Omental fat pad (tissue), 4 donors: ENCODE data around the gene CACNA1D. TPM values are rescaled to one million over a fixed set of nuclear protein-coding genes. Genes with fewer than 3 reads are reported as not detected.
A peak's percentile ranks its signal among the peaks of the same experiment; 100 is the strongest.

Source experiments
- ATAC-seq: fragments of 150-250 bp; one replicate; pipeline ENCODE4 v1.9.1; 2016; ENCODE audit warnings: mild to moderate bottlenecking, moderate library complexity; ENCODE audit not compliant: low FRiP score
- DNase-seq: peaks from one replicate; pipeline ENCODE4 v3.0.0-alpha.2; 2019; ENCODE audit warnings: low spot score
- total RNA-seq, 4 donors: library from RNA; depleted of rRNA; stranded (reverse); fragments of >200 nt; gene quantifications; one replicate each; pipeline ENCODE4 v1.1.0, GENCODE V29; 2016
- TF ChIP-seq, protein P1 (sequence below), 3 donors: fragments of 450-650 bp; IDR thresholded peaks; one replicate each; pipeline ENCODE4 v1.5.1; 2016 to 2017; ENCODE audit warnings: antibody characterized with exemption in 3 of 3, mild to moderate bottlenecking in 3 of 3, moderate library complexity in 2 of 3

Gene CACNA1D
- total RNA-seq, 4 donors from 2014 or later, result 0.24 to 1.8 (median 0.74) TPM

DNA sequence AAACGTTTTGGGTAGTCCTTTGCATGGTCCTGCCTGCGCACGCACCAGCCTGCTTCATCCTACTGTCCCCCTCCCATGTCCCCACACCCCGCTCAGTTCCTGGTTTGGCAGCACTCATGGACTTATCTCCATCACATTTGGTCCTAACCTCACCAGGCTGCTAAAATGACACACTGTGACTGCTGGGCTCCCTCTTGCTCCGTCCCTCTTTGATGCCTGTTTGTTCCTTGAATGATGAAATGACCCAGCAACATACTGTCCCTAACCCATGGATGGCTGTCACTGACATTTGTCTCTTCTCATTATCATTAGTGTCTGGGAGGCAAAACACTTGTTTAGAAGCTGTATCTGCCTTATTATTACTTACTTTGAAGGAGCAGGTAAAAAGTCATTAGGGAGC lies 271.3 kb downstream of the CACNA1D start:
- DNase-seq, result no peak
- TF ChIP-seq, protein P1, sequence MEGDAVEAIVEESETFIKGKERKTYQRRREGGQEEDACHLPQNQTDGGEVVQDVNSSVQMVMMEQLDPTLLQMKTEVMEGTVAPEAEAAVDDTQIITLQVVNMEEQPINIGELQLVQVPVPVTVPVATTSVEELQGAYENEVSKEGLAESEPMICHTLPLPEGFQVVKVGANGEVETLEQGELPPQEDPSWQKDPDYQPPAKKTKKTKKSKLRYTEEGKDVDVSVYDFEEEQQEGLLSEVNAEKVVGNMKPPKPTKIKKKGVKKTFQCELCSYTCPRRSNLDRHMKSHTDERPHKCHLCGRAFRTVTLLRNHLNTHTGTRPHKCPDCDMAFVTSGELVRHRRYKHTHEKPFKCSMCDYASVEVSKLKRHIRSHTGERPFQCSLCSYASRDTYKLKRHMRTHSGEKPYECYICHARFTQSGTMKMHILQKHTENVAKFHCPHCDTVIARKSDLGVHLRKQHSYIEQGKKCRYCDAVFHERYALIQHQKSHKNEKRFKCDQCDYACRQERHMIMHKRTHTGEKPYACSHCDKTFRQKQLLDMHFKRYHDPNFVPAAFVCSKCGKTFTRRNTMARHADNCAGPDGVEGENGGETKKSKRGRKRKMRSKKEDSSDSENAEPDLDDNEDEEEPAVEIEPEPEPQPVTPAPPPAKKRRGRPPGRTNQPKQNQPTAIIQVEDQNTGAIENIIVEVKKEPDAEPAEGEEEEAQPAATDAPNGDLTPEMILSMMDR (IDR thresholded peaks at IDR 0.05), result no peak
- no peak for ATAC-seq

DNA sequence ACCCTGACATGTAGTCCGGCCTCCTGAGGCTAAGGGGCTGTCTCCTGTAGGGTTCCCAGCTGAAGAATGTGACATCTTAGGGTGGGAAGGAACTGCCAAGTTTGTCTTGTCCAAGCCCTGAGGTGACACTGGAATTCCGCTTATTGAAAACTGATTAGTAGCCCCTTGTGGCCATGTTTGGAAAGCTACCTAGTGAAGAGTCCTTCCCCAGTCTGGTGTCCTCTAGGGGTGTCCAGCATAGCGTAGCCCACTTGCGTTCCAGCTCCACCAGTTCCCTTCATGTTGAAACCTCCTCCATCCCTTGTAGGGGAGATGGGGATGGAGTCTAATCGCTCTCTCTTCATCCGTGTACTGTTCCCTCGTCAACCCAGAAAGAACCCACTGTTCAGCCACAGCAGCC lies 272.3 kb downstream of the CACNA1D start:
- DNase-seq (no peak), ATAC-seq (no peak)
- TF ChIP-seq, protein P1 (IDR thresholded peaks at IDR 0.05), result no peak

DNA sequence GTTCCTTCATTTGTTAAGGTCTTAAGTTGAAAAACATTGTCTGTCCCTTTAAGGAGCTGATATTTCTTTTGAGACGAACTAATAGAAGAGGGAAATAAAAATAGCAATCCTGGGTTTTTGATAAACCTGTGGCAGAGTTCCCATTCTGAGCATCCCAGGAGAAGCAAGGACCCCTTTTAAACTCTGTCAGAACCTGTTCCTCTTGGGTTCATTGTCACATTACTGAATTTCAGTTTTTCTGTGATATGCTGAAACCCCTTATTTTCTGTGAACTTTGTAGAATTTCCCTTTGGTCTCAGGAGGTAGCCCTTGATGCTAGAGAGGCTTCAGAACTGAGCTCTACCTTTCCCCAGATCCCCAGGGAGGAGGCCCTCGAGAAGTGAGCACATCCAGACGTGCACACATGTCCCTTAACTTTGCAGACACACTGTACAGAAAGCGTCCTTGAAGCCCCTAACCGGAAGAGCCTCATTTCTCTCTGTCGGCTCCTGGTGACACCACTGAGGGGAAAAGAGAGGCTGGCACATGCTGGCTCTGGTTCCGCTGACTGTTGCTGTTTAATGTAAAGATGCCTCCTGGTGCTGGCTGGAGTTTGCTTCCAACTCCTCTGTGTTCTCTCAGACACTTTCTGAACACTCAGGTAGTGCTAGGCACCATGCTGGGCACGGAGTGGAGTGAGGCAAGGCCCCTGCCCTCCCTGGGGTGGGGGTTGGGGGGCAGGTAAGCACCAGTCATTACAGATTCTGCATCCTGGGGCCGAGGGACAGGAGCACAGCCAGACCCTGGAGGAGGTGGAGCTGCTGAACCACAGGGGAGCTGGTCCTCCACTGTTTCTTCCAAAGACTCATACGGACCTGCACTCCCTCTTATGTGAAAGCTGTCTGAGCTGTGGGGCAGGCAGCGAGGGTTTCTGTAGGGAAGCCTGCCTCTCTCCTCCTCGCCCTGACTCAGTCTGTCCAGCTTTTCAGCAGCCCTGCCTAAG lies 274.4 kb downstream of the CACNA1D start:
- TF ChIP-seq, protein P1 (IDR thresholded peaks at IDR 0.05), result no peak
- no peak for ATAC-seq
- DNase-seq, result no peak

DNA sequence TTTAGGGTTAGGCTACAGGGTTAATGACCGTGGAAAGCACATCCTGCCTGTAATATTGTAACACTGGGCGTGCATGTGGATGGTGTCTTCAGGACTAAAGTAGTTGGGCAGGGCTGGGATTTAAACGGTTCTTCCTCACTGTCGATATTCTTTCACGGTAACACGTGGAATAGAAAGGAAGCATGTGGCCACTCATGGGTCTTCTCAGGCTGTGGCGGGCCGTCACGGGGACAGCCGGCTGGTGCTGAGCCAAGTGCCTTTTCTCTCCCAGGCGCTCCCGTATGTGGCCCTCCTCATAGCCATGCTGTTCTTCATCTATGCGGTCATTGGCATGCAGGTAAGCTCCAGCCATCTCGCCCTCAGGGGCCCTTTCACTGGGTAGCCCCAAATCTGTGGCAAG lies 278.2 kb downstream of the CACNA1D start:
- DNase-seq (no peak), ATAC-seq (no peak)
- TF ChIP-seq, protein P1 (IDR thresholded peaks at IDR 0.05), result no peak

DNA sequence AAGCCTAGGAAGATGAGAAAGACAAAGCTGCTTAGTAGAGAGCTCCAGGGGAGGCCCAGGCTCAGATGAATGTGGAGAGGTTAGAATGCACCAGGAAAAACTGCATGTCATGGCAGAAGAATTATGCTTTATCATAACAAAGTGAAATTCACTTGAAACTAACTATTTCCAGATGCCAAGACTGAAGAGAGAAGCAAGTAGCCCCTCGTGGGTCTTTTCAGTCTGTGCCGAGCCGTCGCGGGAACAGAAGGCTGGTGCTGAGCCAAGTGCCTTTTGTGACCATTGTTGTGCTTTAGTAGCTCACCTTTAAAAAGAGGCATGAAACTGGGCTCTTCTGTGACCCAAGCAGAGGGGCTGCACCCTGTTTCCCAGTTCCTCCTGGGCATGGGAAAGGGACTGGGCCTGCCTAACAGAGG lies 278.6 kb downstream of the CACNA1D start:
- TF ChIP-seq, protein P1 (IDR thresholded peaks at IDR 0.05), result no peak
- DNase-seq, result no peak
- ATAC-seq, result no peak

DNA sequence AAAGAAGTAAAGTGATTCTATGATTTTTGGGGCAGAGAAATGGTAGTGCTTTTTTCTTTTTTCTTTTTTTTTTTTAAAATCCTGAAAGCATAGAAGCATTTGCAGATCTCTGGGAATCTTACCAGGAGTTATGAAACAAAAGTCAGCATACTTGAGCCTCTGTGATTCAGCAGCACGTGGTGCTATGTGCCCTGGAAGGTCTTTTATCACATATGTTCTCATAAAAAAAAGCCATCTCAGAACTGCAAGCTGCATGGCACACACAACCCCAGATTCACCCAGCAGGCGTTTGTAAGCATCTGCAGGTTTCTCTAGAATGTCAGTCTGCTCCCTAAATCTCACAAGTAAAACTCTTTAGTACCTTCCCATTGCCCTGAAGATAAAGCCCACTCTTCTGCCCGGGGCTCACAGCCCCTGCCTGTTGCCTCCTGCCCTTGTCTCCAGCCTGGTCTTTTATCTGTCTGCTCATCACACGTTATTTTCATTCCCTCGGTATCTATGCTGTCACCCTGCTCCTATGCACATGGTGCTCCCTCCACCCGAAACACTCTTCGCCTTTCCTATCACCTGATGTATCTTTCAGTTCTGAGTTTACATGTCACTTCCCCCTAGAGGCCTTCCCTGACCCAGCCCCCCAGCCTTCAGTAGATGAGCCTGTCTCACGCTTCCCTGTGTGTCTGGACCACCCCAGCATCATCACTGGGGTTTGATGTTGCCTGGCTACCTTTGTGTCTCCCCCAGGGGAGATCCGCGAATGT lies 279.4 kb downstream of the CACNA1D start:
- peak; percentile 58 for ATAC-seq
- TF ChIP-seq, protein P1 (IDR thresholded peaks at IDR 0.05), result no peak
- DNase-seq, result peak; percentile 32
